HEK293T (cell line): Measurements from ENCODE around the gene GDPD5.

Experiments
- CTCF ChIA-PET: fragments of 350-600 bp; formaldehyde crosslinking; extraction: SDS; loops from one replicate; lab custom pipeline; 2021; ENCODE audit warnings: antibody characterized with exemption, inconsistent platforms; lab: Yijun Ruan, JAX
- POLR2A ChIA-PET: fragments of 350-600 bp; formaldehyde crosslinking; extraction: SDS; loops from one replicate; lab custom pipeline; 2020; ENCODE audit warnings: antibody characterized with exemption, inconsistent platforms; lab: Yijun Ruan, JAX
- DNase-seq: peaks from one replicate; pipeline ENCODE4 v3.0.0; 2012; ENCODE audit warnings: mixed read lengths; ENCODE audit errors: extremely low spot score
- ARNT ChIP-seq: fragments of 450-650 bp; IDR thresholded peaks from 2 replicates; pipeline ENCODE4 v1.6.1; 2017; ENCODE audit warnings: mild to moderate bottlenecking
- BHLHE40 ChIP-seq: fragments of 450-650 bp; IDR thresholded peaks from 2 replicates; pipeline ENCODE4 v1.6.1; 2016; ENCODE audit warnings: mild to moderate bottlenecking, moderate library complexity, borderline replicate concordance
- CTBP1 ChIP-seq: fragments of 450-650 bp; IDR thresholded peaks from 2 replicates; pipeline ENCODE4 v1.6.1; 2016; ENCODE audit warnings: borderline replicate concordance
- ELF4 ChIP-seq: fragments of 450-650 bp; IDR thresholded peaks from 2 replicates; pipeline ENCODE4 v1.6.1; 2017; ENCODE audit warnings: antibody characterized with exemption
- FOXA1 ChIP-seq: fragments of 450-650 bp; IDR thresholded peaks from 2 replicates; pipeline ENCODE4 v1.6.1; 2016; ENCODE audit warnings: mild to moderate bottlenecking
- FOXK2 ChIP-seq: fragments of 450-650 bp; IDR thresholded peaks from 2 replicates; pipeline ENCODE4 v1.6.1; 2016; ENCODE audit warnings: mild to moderate bottlenecking
- FOXM1 ChIP-seq: fragments of 450-650 bp; IDR thresholded peaks from 2 replicates; pipeline ENCODE4 v1.6.1; 2017; ENCODE audit warnings: mild to moderate bottlenecking, borderline replicate concordance
- HDGF ChIP-seq: fragments of 450-650 bp; IDR thresholded peaks from 2 replicates; pipeline ENCODE4 v1.6.1; 2017; ENCODE audit warnings: antibody characterized with exemption, borderline replicate concordance
- L3MBTL2 ChIP-seq: fragments of 450-650 bp; conservative IDR thresholded peaks from 2 replicates; pipeline ENCODE4 v1.6.1; 2016; ENCODE audit warnings: mild to moderate bottlenecking
- LEF1 ChIP-seq: fragments of 450-650 bp; IDR thresholded peaks from 2 replicates; pipeline ENCODE4 v1.6.1; 2017; ENCODE audit warnings: mild to moderate bottlenecking, borderline replicate concordance
- NFRKB ChIP-seq: fragments of 450-650 bp; IDR thresholded peaks from 2 replicates; pipeline ENCODE4 v1.6.1; 2016; ENCODE audit warnings: mild to moderate bottlenecking, moderate library complexity
- SP1 ChIP-seq: fragments of 450-650 bp; IDR thresholded peaks from 2 replicates; pipeline ENCODE4 v1.6.1; 2017
- SUZ12 ChIP-seq: fragments of 450-650 bp; IDR thresholded peaks from 2 replicates; pipeline ENCODE4 v1.6.1; 2016; ENCODE audit warnings: mild to moderate bottlenecking
- TARDBP ChIP-seq: fragments of 450-650 bp; IDR thresholded peaks from 2 replicates; pipeline ENCODE4 v1.6.1; 2016
- ZNF384 ChIP-seq: fragments of 450-650 bp; IDR thresholded peaks from 2 replicates; pipeline ENCODE4 v1.6.1; 2016
- TF ChIP-seq, protein P1 (sequence below): fragments of 450-650 bp; IDR thresholded peaks from 2 replicates; pipeline ENCODE4 v1.6.1; 2016

The GDPD5 gene

DNA sequence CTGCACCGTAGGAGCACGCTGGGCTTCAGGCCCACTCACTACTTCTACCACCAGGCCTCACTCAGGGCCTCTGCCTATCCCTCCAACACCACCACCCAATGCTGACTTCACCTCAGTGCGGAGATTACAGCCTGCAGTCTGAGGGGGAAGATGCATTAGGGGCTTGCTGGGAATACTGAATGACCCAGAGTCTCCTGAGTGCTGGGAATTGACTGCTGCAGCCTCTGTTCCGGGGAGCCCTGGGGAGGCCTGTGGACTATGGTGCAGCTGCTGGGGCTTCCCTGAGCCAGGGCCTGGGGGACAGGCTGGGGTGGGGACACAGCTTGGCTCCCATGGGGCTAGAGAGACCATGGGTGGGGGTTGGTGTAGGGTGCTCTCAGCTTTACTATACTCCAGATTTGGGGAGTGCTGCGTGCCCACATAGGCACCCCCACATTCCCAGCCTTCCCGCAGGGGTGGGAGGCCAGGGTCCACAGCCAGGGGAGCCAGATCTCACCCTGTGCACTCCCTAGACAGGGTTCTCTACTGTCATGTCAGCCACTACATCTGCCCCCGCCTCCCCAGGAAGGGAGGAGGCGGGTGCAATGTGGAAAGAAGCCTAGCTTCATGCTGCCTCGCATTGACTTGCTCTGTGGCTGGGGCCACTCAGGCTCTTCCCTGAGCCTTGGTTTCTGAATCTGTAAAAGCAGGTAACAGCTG lies 44.4 kb downstream of the GDPD5 start:
- TF ChIP-seq FOXM1 (no peak), TARDBP (no peak), FOXK2 (no peak), SUZ12 (no peak), LEF1 (no peak), BHLHE40 (no peak), HDGF (no peak), ARNT (no peak)
- TF ChIP-seq, protein P1, sequence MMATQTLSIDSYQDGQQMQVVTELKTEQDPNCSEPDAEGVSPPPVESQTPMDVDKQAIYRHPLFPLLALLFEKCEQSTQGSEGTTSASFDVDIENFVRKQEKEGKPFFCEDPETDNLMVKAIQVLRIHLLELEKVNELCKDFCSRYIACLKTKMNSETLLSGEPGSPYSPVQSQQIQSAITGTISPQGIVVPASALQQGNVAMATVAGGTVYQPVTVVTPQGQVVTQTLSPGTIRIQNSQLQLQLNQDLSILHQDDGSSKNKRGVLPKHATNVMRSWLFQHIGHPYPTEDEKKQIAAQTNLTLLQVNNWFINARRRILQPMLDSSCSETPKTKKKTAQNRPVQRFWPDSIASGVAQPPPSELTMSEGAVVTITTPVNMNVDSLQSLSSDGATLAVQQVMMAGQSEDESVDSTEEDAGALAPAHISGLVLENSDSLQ: no peak
- POLR2A ChIA-PET: interaction anchor here (0.9 kb wide), 1 partner anchor 9 kb away, joined by 4 read pairs; no protein-coding TSS in a partner anchor
- DNase-seq: no peak
- CTCF ChIA-PET: no interaction called here

DNA sequence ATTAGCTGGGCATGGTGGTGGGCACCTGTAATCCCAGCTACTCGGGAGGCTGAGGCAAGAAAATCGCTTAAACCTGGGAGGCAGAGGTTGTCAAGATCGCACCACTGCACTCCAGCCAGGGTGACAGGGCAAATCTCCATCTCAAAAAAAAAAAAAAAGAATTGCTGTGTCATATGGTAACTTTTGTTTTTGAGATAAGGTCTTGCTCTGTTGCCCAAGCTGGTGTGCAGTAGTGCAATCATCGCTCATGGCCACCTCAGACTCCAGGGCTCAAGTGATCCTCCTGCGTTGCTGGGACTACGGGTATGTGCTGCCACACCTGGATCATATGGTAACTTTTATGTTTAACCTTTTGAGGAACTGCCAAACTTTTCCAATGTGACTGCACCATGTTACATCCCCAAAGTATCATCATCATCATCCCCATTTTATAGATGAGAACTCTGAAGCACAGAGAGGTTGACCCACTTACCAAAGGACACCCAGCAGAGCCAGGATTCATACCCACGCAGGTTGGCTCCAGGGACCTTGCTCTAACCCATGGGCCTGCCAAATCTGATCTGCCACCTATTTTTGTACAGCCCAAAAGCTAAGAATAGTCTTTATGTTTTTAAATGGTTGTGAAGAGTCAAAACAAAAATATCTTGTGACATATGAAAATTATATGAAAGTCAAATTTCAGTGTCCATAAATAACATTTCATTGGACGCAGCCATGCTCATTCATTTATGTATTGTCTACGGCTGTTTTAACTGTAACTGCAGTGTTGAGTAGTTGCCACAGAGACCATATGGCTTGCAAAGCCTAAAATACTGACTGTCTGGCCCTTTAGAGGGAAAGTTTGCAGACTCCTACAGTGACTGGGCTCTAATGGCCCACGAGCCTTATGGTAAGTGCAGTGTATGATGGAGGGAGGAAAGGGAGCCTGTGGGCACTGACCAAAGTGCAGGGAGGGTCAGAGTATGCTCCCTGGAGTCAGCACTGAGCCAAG lies 45.3 kb downstream of the GDPD5 start:
- ChIA-PET CTCF (no interaction called here), POLR2A (interaction anchor here (0.9 kb wide), 1 partner anchor 10 kb away, joined by 4 read pairs; no protein-coding TSS in a partner anchor)
- no peak for DNase-seq
- TF ChIP-seq SP1 (no peak), ELF4 (no peak), ARNT (no peak), ZNF384 (no peak)

DNA sequence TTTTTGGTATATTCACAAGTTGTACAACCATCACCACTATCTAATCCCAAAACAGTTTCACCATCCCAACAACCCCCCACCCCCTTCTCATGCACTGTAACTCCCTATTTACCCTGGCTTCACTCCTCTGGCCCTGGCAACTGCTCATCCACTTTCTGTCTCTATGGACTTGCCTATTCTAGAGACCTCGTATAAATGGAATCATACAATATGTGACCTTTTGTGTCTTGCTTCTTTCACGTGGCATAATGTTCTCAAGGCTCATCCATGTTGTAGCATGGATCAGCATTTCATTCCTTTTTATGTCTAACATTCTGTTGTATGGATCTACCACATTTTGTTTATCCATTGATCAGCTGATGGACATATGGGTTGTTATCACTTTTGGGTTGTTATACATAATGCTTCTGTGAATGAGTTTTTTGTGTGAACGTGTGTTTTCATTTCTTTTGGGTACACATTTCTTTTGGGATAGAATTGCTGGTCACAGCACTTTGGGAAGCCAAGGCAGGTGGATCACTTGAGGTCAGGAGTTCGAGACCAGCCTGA lies 46.1 kb downstream of the GDPD5 start:
- CTCF ChIA-PET: no interaction called here

DNA sequence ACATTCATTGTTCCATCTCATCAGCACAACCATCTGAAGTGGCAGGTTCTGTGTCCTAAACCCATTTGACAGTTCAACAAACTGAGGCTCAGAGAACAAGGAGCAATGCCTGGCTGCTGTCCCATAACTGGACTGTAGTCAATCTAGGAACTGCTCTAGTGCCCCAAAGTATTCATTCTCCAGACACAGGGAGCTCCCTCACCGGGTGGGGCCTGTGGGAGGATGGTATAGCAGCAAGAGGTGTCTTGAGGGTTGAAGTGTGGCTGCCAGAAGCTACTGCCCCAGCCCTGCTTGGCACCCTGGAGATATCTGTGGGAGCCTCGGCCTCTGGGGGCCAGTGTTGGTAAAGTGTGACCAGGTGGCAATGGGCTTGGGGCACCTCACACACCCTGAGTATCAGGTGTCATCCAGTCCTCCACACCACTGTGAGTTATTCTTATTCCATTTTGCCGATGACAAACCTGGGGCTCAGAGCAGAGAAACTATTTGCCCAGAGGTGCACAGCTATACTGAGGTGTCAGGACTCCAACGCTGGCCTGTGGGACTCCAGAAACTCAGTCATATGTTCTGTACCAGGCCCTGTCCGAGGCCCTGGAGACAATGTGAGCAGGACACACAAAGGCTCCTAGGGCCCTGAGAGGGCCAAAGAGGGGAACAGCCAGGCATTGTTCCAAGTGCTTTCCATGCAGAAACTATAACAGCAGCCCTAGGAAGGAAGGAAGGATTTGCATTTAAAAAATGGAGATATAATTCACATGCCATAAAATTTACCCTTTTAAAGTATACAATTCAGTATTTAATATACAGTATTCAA lies 46.8 kb downstream of the GDPD5 start:
- CTCF ChIA-PET: no interaction called here
- TF ChIP-seq ELF4: no peak
- no peak for TF ChIP-seq CTBP1
- TF ChIP-seq FOXA1: no peak
- TF ChIP-seq L3MBTL2: no peak
- TF ChIP-seq LEF1: no peak
- TF ChIP-seq BHLHE40: no peak
- no peak for TF ChIP-seq FOXK2
- no peak for TF ChIP-seq SUZ12
- DNase-seq: no peak
- POLR2A ChIA-PET: no interaction called here

More for the DNA sequence above, 46.1 kb downstream of the GDPD5 start:
- POLR2A ChIA-PET: no interaction called here
- no peak for TF ChIP-seq TARDBP
- no peak for TF ChIP-seq HDGF
- no peak for TF ChIP-seq FOXM1
- TF ChIP-seq BHLHE40: no peak
- TF ChIP-seq CTBP1: no peak
- no peak for DNase-seq

DNA sequence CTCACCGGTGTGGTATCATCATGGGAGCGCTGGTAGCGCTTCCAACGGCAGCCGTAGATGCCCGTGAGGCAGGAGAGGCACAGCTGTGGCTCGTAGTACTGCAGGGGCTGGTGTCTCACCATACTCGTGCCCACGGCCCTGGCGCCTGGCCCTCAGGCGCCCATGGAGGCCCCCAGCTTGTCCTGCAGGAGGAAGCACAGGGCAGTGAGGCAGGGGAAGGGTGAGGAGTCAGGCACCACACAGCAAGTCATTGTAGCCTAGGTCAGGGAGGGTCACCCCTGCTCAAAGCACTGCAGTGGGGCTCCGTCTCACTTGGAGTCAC lies 48.2 kb downstream of the GDPD5 start:
- no peak for DNase-seq
- ChIA-PET POLR2A (interaction anchor here (1.4 kb wide), 1 partner anchor 9 kb away, joined by 3 read pairs; no protein-coding TSS in a partner anchor), CTCF (no interaction called here)
- no peak for TF ChIP-seq SP1
- TF ChIP-seq ARNT: no peak
- no peak for TF ChIP-seq FOXA1
- TF ChIP-seq FOXM1: no peak
- no peak for TF ChIP-seq NFRKB
- no peak for TF ChIP-seq FOXK2
- TF ChIP-seq ZNF384: no peak
- TF ChIP-seq TARDBP: no peak
- no peak for TF ChIP-seq CTBP1
- no peak for TF ChIP-seq SUZ12
- TF ChIP-seq ELF4: no peak
- no peak for TF ChIP-seq HDGF
- TF ChIP-seq, protein P1: no peak
- no peak for TF ChIP-seq LEF1
- TF ChIP-seq L3MBTL2: no peak
